Heart left ventricle (tissue), 16 donors: Measurements from ENCODE around the gene PFKP. TPM values are rescaled to one million over a fixed set of nuclear protein-coding genes. Genes with fewer than 3 reads are reported as not detected.
A peak's percentile ranks its signal among the peaks of the same experiment; 100 is the strongest.

Experiments used
- ATAC-seq, 4 donors: fragments of 200-7000 bp; cut with Tn5 transposase; one replicate each; pipeline ENCODE4 v1.9.1; 2020 to 2022; ENCODE audit warnings: moderate library complexity in 4 of 4, mild to moderate bottlenecking in 3 of 4, moderate number of reproducible peaks in 1 of 4
- DNase-seq, 5 donors: peaks; one replicate each; pipeline ENCODE4 v3.0.0-alpha.2; 2020
- H3K27ac ChIP-seq, 12 donors: fragments of 200-600 bp; sonication (generic) in 4 of 12; one replicate each; pipeline versions ENCODE4 v1.5.0 to v1.8.0; 2016 to 2022; ENCODE audit warnings: mild to moderate bottlenecking in 2 of 12
- H3K27me3 ChIP-seq, 9 donors: fragments of 200-600 bp; sonication (generic) in 2 of 9; one replicate each; pipeline versions ENCODE4 v1.5.1 to v1.8.0; 2016 to 2022; ENCODE audit warnings: mild to moderate bottlenecking in 3 of 9
- H3K36me3 ChIP-seq, 9 donors: fragments of 200-600 bp; sonication (generic) in 2 of 9; one replicate each; pipeline versions ENCODE4 v1.5.0 to v1.8.0; 2018 to 2022; ENCODE audit warnings: mild to moderate bottlenecking in 2 of 9
- H3K4me1 ChIP-seq, 12 donors: fragments of 200-600 bp; sonication (generic) in 4 of 12; one replicate each; pipeline versions ENCODE4 v1.5.0 to v1.8.0; 2016 to 2022; ENCODE audit warnings: mild to moderate bottlenecking in 3 of 12
- H3K4me3 ChIP-seq, 12 donors: fragments of 200-600 bp; sonication (generic) in 4 of 12; one replicate each; pipeline versions ENCODE4 v1.5.0 to v1.8.0; 2017 to 2022; ENCODE audit warnings: mild to moderate bottlenecking in 9 of 12, moderate library complexity in 4 of 12
- H3K9me3 ChIP-seq, 12 donors: fragments of 200-600 bp; sonication (generic) in 4 of 12; one replicate each; pipeline versions ENCODE4 v1.5.0 to v1.8.0; 2016 to 2022; ENCODE audit warnings: mild to moderate bottlenecking in 1 of 12
- POLR2A ChIP-seq, 2 donors: fragments of 450-650 bp; IDR thresholded peaks; one replicate each; pipeline ENCODE4 v1.6.1; 2017; ENCODE audit warnings: antibody characterized with exemption in 2 of 2, mild to moderate bottlenecking in 2 of 2, moderate library complexity in 2 of 2
- WGBS, 4 donors: extraction: QIAGEN DNeasy Blood & Tissue Kit in 2 of 4; methylation state at CpG; one replicate each; pipeline versions ENCODE4 v1.1.5 to v1.1.7; 2013 to 2018; 5-methylcytosine and 5-hydroxymethylcytosine counted together
- intact Hi-C, 10 donors: fragments of 100-400 bp; cut with DNase I; formaldehyde crosslinking; loops; one replicate each; pipeline versions ENCODE4 v1.11.1 to v1.14.2; 2022
- polyA plus RNA-seq, 2 donors: library from polyadenylated mRNA; stranded (reverse); fragments of 200-250 nt; gene quantifications; one replicate each; pipeline ENCODE4 v1.2.3, GENCODE V29; 2013
- total RNA-seq, 9 donors: library from RNA; depleted of rRNA in 2 of 9; stranded (reverse); fragments of >200 nt in 2 of 9; fragmentation: NEBNext Ultra II Directional in 3 of 9; extraction: Animal tissue kit (Norgen Biotek cat#: 25700) in 3 of 9; gene quantifications; one replicate each; pipeline versions ENCODE4 v1.1.0 to v1.2.4, GENCODE V29; 2016 to 2023
- TF ChIP-seq, protein P1 (sequence below), 12 donors: fragments of 200-600 bp; sonication (generic) in 4 of 12; IDR thresholded peaks; one replicate each; pipeline versions ENCODE4 v1.5.0 to v1.8.0; 2018 to 2022; ENCODE audit warnings: antibody characterized with exemption in 12 of 12, mild to moderate bottlenecking in 5 of 12
- donor health status: ischemic (EF 13 %, LVEDD 7.1; RV severe dilation, severe dysfunction).
- donor health status: healthy with polysubstance abuse.
- donor health status: DM: no; HTN: yes; CAD: no.
- donor health status: DM: no; HTN: no; CAD: no.
- donor health status: ischemic (EF 25% LVEDD 6.9; RV normal size, moderate dysfunction).
- donor health status: ischemic (EF 25% LVEDD 5.7; RV mildly dilated, moderate dysfunction).
- donor health status: healthy.
- donor health status: DM: yes; HTN: yes; CAD: no.
- donor health status: ischemic (EF 35%, LVEDD 5.7; RV mildly dilated, moderate dysfunction).
- donor health status: nonischemic (EF 11% LVEDD 7.7; RV severe dilation, severe dysfunction).
- donor health status: DM: yes; HTN: yes; CAD: no.
- donor health status: PGD.
- donor health status: ischemic (EF 29% LVEDD 5.4; RV normal size, mild dysfunction).
- donor health status: nonischemic (EF 23%, LVEDD 6.1; RV moderate dilation, normal function).

Gene PFKP
- total and polyA plus RNA-seq, 11 donors = 68.0 to 318 (median 183) TPM

DNA sequence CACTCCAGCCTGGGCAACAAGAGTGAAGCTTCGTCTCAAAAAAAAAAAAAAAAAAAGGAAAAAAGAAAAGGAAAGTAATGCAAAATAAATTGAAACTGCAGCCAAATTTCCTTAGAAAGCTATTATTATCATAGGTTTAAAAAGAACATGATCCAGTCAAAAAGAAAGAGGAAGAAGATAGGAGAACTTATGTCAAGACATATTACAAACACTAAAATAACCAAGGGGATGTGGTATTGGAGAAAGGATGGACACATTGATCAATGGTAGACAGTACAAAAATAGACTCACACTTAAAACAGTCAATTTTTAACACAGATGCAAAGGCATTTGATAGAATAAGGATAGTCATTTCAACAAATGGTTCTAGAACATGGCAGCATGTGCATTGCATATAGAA is 27.3 kb upstream of the PFKP start:
- H3K4me1 ChIP-seq = peaks cover 0 to 7% (median 0%) of the 10 kb centered on the region in 12 donors
- 69 to 85% (median 75%) methylated on average over 1 of the region's 1 CpG for WGBS, 4 donors
- H3K27me3 ChIP-seq = peaks cover 0 to 10% (median 0%) of the 10 kb centered on the region in 9 donors
- H3K27ac ChIP-seq = no peak overlapping the region
- H3K4me3 ChIP-seq = no peak overlapping the region
- H3K36me3 ChIP-seq = no peaks in the 10 kb centered on the region
- intact Hi-C loops = loop anchor here in 6 of 10 donors (5.0 to 10.0 kb wide), 4 partner anchors 108 to 1615 kb away; no protein-coding TSS in a partner anchor
- H3K9me3 ChIP-seq = no peaks in the 10 kb centered on the region
- DNase-seq = no peak
- no peak for TF ChIP-seq POLR2A (IDR thresholded peaks at IDR 0.05)
- TF ChIP-seq, protein P1, sequence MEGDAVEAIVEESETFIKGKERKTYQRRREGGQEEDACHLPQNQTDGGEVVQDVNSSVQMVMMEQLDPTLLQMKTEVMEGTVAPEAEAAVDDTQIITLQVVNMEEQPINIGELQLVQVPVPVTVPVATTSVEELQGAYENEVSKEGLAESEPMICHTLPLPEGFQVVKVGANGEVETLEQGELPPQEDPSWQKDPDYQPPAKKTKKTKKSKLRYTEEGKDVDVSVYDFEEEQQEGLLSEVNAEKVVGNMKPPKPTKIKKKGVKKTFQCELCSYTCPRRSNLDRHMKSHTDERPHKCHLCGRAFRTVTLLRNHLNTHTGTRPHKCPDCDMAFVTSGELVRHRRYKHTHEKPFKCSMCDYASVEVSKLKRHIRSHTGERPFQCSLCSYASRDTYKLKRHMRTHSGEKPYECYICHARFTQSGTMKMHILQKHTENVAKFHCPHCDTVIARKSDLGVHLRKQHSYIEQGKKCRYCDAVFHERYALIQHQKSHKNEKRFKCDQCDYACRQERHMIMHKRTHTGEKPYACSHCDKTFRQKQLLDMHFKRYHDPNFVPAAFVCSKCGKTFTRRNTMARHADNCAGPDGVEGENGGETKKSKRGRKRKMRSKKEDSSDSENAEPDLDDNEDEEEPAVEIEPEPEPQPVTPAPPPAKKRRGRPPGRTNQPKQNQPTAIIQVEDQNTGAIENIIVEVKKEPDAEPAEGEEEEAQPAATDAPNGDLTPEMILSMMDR (IDR thresholded peaks at IDR 0.05) = no peak
- ATAC-seq = no peak

DNA sequence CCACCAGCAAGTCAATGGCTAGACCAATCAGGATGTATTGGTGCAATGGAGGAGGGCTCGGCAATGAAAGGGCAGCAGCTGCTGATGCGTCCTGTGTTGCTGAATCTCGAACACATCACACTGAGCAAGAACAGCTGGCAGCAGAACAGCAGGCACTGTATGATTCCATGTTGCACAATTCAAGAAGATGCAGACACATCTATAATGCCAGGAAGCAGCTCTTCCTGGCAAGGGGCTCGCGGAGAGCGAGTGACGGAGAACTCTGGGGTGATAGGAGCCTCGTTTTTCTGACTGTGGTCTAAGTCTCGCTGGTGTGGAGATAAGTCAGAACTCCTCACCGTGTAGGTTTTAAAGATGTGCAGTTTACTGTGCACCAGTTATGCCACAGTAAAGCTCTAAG is 24.8 kb upstream of the PFKP start:
- no peak for TF ChIP-seq POLR2A (IDR thresholded peaks at IDR 0.05)
- TF ChIP-seq, protein P1 (IDR thresholded peaks at IDR 0.05) = no peak
- ATAC-seq (no peak), DNase-seq (no peak)
- H3K27ac ChIP-seq = no peak overlapping the region
- peaks cover 0 to 20% (median 10%) of the 10 kb centered on the region in 12 donors for H3K4me1 ChIP-seq
- H3K36me3 ChIP-seq = no peaks in the 10 kb centered on the region
- 64 to 79% (median 68%) methylated on average over 10 of the region's 10 CpGs for WGBS, 4 donors
- intact Hi-C loops = loop anchor here in 8 of 10 donors (2.0 to 10.0 kb wide), 5 partner anchors 110 to 1618 kb away; no protein-coding TSS in a partner anchor
- H3K9me3 ChIP-seq = no peaks in the 10 kb centered on the region
- H3K27me3 ChIP-seq = peaks cover 0 to 5% (median 0%) of the 10 kb centered on the region in 9 donors
- no peak overlapping the region for H3K4me3 ChIP-seq

DNA sequence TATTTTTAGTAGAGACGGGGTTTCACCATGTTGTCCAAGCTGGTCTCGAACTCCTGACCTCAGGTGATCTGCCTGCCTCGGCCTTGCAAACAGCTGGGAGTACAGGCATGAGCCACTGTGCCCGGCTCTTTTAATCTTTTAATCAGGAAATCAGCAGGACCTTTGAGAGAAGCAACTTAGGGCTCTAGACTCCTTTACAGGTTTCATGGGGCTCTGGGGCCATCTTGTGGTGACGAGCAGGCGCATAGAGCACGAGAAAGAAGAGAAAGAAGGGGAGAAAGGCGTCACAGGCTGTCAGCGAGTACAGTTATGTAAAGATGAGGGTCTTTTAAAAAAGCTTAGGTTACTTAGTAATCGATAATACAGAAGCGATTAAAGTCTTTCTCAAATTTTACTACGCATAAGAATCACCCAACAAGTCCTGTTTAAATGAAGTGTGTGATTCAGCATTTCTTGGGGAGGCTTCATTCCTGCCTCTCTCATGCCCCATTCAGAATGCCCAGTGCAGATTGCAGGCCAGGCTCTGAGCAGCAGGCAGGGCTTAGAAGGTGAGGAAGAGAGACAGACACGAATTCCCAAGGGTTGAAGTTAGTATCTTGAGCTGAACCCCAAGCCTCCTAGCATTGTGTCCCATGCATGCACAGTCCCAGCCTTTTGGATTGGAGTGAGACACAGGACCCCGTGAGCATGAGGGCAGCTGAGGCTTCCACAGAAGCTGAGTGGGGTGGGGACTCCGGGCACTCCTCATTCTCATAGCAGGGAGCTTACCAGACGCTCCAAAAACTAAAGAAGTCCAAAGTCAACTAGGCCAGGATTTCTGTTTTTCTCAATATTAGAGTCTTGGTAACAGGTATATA is 23.6 kb upstream of the PFKP start:
- intact Hi-C loops = loop anchor here in 8 of 10 donors (2.0 to 10.0 kb wide), 5 partner anchors 111 to 1619 kb away; no protein-coding TSS in a partner anchor
- no peaks in the 10 kb centered on the region for H3K9me3 ChIP-seq
- no peak overlapping the region for H3K4me3 ChIP-seq
- H3K27ac ChIP-seq = peak overlapping the region in 6 of 12 donors; percentile 16 to 78 (median 50)
- peaks cover 0 to 4% (median 0%) of the 10 kb centered on the region in 9 donors for H3K27me3 ChIP-seq
- TF ChIP-seq, protein P1 (IDR thresholded peaks at IDR 0.05) = peak; percentile 46 to 81 (median 74)
- TF ChIP-seq POLR2A (IDR thresholded peaks at IDR 0.05) = no peak
- no peaks in the 10 kb centered on the region for H3K36me3 ChIP-seq
- ATAC-seq (peak; percentile 34 to 80 (median 76)), DNase-seq (peak; percentile 54 to 73 (median 65))
- peaks cover 0 to 20% (median 10%) of the 10 kb centered on the region in 12 donors for H3K4me1 ChIP-seq
- 25 to 32% (median 28%) methylated on average over 16 of the region's 16 CpGs for WGBS, 4 donors
